Measurements from ENCODE around the gene FAM216B. TPM values are rescaled to one million over a fixed set of nuclear protein-coding genes. Genes with fewer than 3 reads are reported as not detected.

FAM216B gene
- total and polyA plus RNA-seq, 9 of the 15 experiments (the other 6 are each of a cell fraction or from before 2014, with no cell fraction given): not detected

GRCh38 chr13:42836930-42837690 is 55.7 kb downstream of the FAM216B start (continued):
- TF ChIP-seq YBX1 (IDR thresholded peaks at IDR 0.05) (no peak), TRIM25 (IDR thresholded peaks at IDR 0.05; ENCODE audit: borderline replicate concordance) (no peak), RBM34 (IDR thresholded peaks at IDR 0.05; ENCODE audit: borderline replicate concordance, insufficient read depth, low read length) (no peak), FOXA3 (CRISPR knock-in tag; conservative IDR thresholded peaks at IDR 0.05 in 1 of 2, IDR thresholded peaks at IDR 0.05 in 1 of 2) (no peak), NONO (IDR thresholded peaks at IDR 0.05; ENCODE audit: low read depth in 2 of 2, low read length in 1 of 2) (no peak), CSDE1 (IDR thresholded peaks at IDR 0.05) (no peak), FOXK2 (conservative IDR thresholded peaks at IDR 0.05 in 1 of 2, IDR thresholded peaks at IDR 0.05 in 1 of 2; ENCODE audit: low read depth in 2 of 2) (no peak), ZC3H4 (CRISPR knock-in tag; IDR thresholded peaks at IDR 0.05; ENCODE audit: borderline replicate concordance) (no peak), CREM (IDR thresholded peaks at IDR 0.05; ENCODE audit: low read depth) (no peak), NCOA4 (IDR thresholded peaks at IDR 0.05; ENCODE audit: partially characterized antibody) (no peak), SNRNP70 (optimal IDR thresholded peaks at IDR 0.05; ENCODE audit: low read depth, low read length) (no peak)

Other genes with a start within 250 kb of the FAM216B start
- not detected in 2 replicates for gene TNFSF11, start 207.4 kb upstream of the FAM216B start, total RNA-seq (2014; rRNA removed)
- not detected in 2 replicates for gene TNFSF11, start 207.4 kb upstream of the FAM216B start, total RNA-seq (2014; rRNA removed; fragmentation: Illumina TruSeq; extraction: Trizol)
- gene TNFSF11, start 207.4 kb upstream of the FAM216B start, total RNA-seq (2015; rRNA removed; fragmentation: Illumina TruSeq; extraction: Trizol): not detected in 2 replicates
- gene TNFSF11, start 207.4 kb upstream of the FAM216B start, total RNA-seq (2021): not detected in 2 replicates
- gene TNFSF11, start 207.4 kb upstream of the FAM216B start, polyA plus RNA-seq (2011; rRNA removed): not detected in 2 replicates
- gene TNFSF11, start 207.4 kb upstream of the FAM216B start, polyA plus RNA-seq (2014; fragmentation: Illumina TruSeq; extraction: Trizol): not detected in 2 replicates
- gene TNFSF11, start 207.4 kb upstream of the FAM216B start, polyA plus RNA-seq (2014; fragmentation: Nextera tagmentation; extraction: Ambion mirVana): not detected
- not detected in 2 replicates for gene TNFSF11, start 207.4 kb upstream of the FAM216B start, polyA plus RNA-seq (2014; rRNA removed)
- not detected in 2 replicates for gene EPSTI1, start 210.7 kb downstream of the FAM216B start, total RNA-seq (2014; rRNA removed)
- 0.18 TPM in 1 of 2 replicates, not detected in the other for gene EPSTI1, start 210.7 kb downstream of the FAM216B start, total RNA-seq (2014; rRNA removed; fragmentation: Illumina TruSeq; extraction: Trizol)
- not detected in 2 replicates for gene EPSTI1, start 210.7 kb downstream of the FAM216B start, total RNA-seq (2015; rRNA removed; fragmentation: Illumina TruSeq; extraction: Trizol)
- gene EPSTI1, start 210.7 kb downstream of the FAM216B start, total RNA-seq (2021): not detected in 2 replicates
- gene EPSTI1, start 210.7 kb downstream of the FAM216B start, polyA plus RNA-seq (2011; rRNA removed): 0.15 and 1.0 TPM in 2 replicates
- gene EPSTI1, start 210.7 kb downstream of the FAM216B start, polyA plus RNA-seq (2014; fragmentation: Illumina TruSeq; extraction: Trizol): not detected in 2 replicates
- gene EPSTI1, start 210.7 kb downstream of the FAM216B start, polyA plus RNA-seq (2014; fragmentation: Nextera tagmentation; extraction: Ambion mirVana): not detected
- gene EPSTI1, start 210.7 kb downstream of the FAM216B start, polyA plus RNA-seq (2014; rRNA removed): not detected in 2 replicates
- 0.94 and 1.5 TPM in 2 replicates for gene DNAJC15, start 242.0 kb downstream of the FAM216B start, total RNA-seq (2014; rRNA removed)
- gene DNAJC15, start 242.0 kb downstream of the FAM216B start, total RNA-seq (2014; rRNA removed; fragmentation: Illumina TruSeq; extraction: Trizol): 0.47 and 0.61 TPM in 2 replicates
- 0.51 and 0.68 TPM in 2 replicates for gene DNAJC15, start 242.0 kb downstream of the FAM216B start, total RNA-seq (2015; rRNA removed; fragmentation: Illumina TruSeq; extraction: Trizol)
- gene DNAJC15, start 242.0 kb downstream of the FAM216B start, total RNA-seq (2021): 1.0 and 1.3 TPM in 2 replicates
- 0.14 and 1.9 TPM in 2 replicates for gene DNAJC15, start 242.0 kb downstream of the FAM216B start, polyA plus RNA-seq (2011; rRNA removed)
- gene DNAJC15, start 242.0 kb downstream of the FAM216B start, polyA plus RNA-seq (2014; fragmentation: Illumina TruSeq; extraction: Trizol): 0.64 and 0.78 TPM in 2 replicates
- gene DNAJC15, start 242.0 kb downstream of the FAM216B start, polyA plus RNA-seq (2014; fragmentation: Nextera tagmentation; extraction: Ambion mirVana): 1 to 10 TPM; 3.6 to 3.8 TPM
- gene DNAJC15, start 242.0 kb downstream of the FAM216B start, polyA plus RNA-seq (2014; rRNA removed): 0.99 and 1.1 TPM in 2 replicates

Measured in K562 (cell line).